Subcutaneous adipose tissue (tissue), 4 donors: ENCODE results near the gene LDLRAD1. TPM values are rescaled to one million over a fixed set of nuclear protein-coding genes. Genes with fewer than 3 reads are reported as not detected.

ENCODE experiments used
- total RNA-seq, 4 donors: library from RNA; depleted of rRNA; stranded (reverse); fragments of >200 nt; gene quantifications; one replicate each; pipeline ENCODE4 v1.1.0, GENCODE V29; 2016
- TF ChIP-seq, protein P1 (sequence below): fragments of 450-650 bp; IDR thresholded peaks from one replicate; pipeline ENCODE4 v1.5.1; 2016; ENCODE audit warnings: low read depth, mild to moderate bottlenecking, control low read depth, antibody characterized with exemption, moderate library complexity

The LDLRAD1 gene
- total RNA-seq, 4 donors from 2014 or later: not detected

DNA sequence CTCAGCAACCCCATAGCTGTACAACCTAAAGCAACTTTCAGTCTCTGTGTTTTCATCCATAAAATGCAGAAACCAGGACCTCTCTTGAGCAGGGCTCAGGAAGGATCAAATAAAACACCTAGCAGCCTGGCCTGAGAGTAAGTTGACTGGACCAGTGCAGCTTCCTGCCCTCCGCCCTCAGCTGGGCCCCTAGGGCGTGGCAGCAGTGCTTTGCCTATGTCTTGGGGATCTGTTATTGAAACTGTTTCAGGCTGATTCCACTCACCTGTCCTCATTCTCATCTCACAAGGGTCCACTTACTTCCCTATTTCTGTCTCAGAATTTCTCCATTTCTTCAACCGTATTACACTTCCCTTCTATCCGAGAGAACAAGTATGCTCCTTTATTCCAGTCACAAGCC is 54.5 kb downstream of the LDLRAD1 start:
- TF ChIP-seq, protein P1, sequence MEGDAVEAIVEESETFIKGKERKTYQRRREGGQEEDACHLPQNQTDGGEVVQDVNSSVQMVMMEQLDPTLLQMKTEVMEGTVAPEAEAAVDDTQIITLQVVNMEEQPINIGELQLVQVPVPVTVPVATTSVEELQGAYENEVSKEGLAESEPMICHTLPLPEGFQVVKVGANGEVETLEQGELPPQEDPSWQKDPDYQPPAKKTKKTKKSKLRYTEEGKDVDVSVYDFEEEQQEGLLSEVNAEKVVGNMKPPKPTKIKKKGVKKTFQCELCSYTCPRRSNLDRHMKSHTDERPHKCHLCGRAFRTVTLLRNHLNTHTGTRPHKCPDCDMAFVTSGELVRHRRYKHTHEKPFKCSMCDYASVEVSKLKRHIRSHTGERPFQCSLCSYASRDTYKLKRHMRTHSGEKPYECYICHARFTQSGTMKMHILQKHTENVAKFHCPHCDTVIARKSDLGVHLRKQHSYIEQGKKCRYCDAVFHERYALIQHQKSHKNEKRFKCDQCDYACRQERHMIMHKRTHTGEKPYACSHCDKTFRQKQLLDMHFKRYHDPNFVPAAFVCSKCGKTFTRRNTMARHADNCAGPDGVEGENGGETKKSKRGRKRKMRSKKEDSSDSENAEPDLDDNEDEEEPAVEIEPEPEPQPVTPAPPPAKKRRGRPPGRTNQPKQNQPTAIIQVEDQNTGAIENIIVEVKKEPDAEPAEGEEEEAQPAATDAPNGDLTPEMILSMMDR: no peak

- TF ChIP-seq, protein P1: no peak
These were observed 55.6 kb downstream of the LDLRAD1 start for GRCh38 chr1:53962395-53962794.

- TF ChIP-seq, protein P1: no peak
These were observed 58.2 kb downstream of the LDLRAD1 start for GRCh38 chr1:53959664-53960250.

Other genes starting within 250 kb of the LDLRAD1 start
- gene NDC1, start 179.9 kb downstream of the LDLRAD1 start, total RNA-seq: 10 to 100 TPM in 2 of 4 donors, 1 to 10 TPM in 2; 6.0 to 15.1 (median 11.9) TPM
- 10 to 100 TPM; 17.0 to 35.2 (median 23.9) TPM for gene YIPF1, start 128.4 kb downstream of the LDLRAD1 start, total RNA-seq
- gene DIO1, start 124.0 kb downstream of the LDLRAD1 start, total RNA-seq: not detected
- 10 to 100 TPM; 13.2 to 34.1 (median 21.7) TPM for gene IFT25, start 72.5 kb downstream of the LDLRAD1 start, total RNA-seq
- 10 to 100 TPM in 3 of 4 donors, 1 to 10 TPM in 1; 9.6 to 19.4 (median 15.3) TPM for gene LRRC42, start 71.8 kb downstream of the LDLRAD1 start, total RNA-seq
- gene TMEM59, start 35.0 kb upstream of the LDLRAD1 start, total RNA-seq: 100 to 1,000 TPM; 184 to 344 (median 338) TPM
- 1 to 10 TPM; 3.3 to 5.6 (median 4.4) TPM for gene TCEANC2, start 35.4 kb upstream of the LDLRAD1 start, total RNA-seq
- gene CDCP2, start 134.8 kb upstream of the LDLRAD1 start, total RNA-seq: under 1 TPM in 1 of 4 donors, not detected in 3; 0.16 TPM
- gene CYB5RL, start 181.8 kb upstream of the LDLRAD1 start, total RNA-seq: 1 to 10 TPM; 3.9 to 6.4 (median 5.4) TPM
- gene MRPL37, start 182.0 kb upstream of the LDLRAD1 start, total RNA-seq: 10 to 100 TPM; 55.8 to 86.5 (median 56.9) TPM